Panc1 (cell line): ENCODE data around the gene PSMD4. TPM values are rescaled to one million over a fixed set of nuclear protein-coding genes. Genes with fewer than 3 reads are reported as not detected.

Source experiments
- ATAC-seq: fragments of 200-7000 bp; cut with Tn5 transposase; 2 replicates; pipeline ENCODE4 v1.9.1; 2020; ENCODE audit warnings: mild to moderate bottlenecking, moderate library complexity
- BruUV-seq: library from RNA; stranded (reverse); fragments of 400-500 nt; replicated peaks from 2 replicates; lab custom pipeline; 2021; lab: Mats Ljungman, UMichigan
- CTCF ChIA-PET: fragments of 300-600 bp; sonication (Branson Sonifier 250); formaldehyde crosslinking; loops from one replicate; lab custom pipeline; 2022; ENCODE audit warnings: antibody characterized with exemption; lab: Charles Lee
- POLR2A ChIA-PET: fragments of 300-600 bp; sonication (Branson Sonifier 250); formaldehyde crosslinking; loops from one replicate; lab custom pipeline; 2022; ENCODE audit warnings: antibody characterized with exemption; lab: Charles Lee
- DNase-seq: peaks from one replicate; pipeline ENCODE4 v3.0.0-alpha.2; 2010; ENCODE audit warnings: low read depth, low spot score
- H3K27ac ChIP-seq: 2 replicates; pipeline ENCODE4 v1.5.1; 2011; ENCODE audit warnings: mild to moderate bottlenecking, low read length, inconsistent platforms
- H3K27me3 ChIP-seq: fragments of 200-500 bp; sonication (Bioruptor generic); 2 replicates; pipeline ENCODE4 v1.6.0; 2014; ENCODE audit warnings: low read length, inconsistent platforms; ENCODE audit not compliant: control insufficient read depth, insufficient read depth
- H3K36me3 ChIP-seq: fragments of 200-500 bp; sonication (Bioruptor generic); 2 replicates; pipeline ENCODE4 v1.5.1; 2014; ENCODE audit warnings: inconsistent platforms, mild to moderate bottlenecking, low read length, moderate library complexity; ENCODE audit not compliant: control insufficient read depth, insufficient read depth
- H3K4me1 ChIP-seq: 2 replicates; pipeline ENCODE4 v1.5.1; 2011; ENCODE audit warnings: inconsistent platforms, mild to moderate bottlenecking, low read length, moderate library complexity; ENCODE audit not compliant: control insufficient read depth, insufficient read depth
- H3K4me3 ChIP-seq, 2 experiments: 2 replicates each; pipeline ENCODE4 v1.5.1; 2011 to 2012; ENCODE audit warnings: low read depth in 2 of 2, low read length in 2 of 2, mild to moderate bottlenecking in 2 of 2, inconsistent platforms in 1 of 2, moderate library complexity in 1 of 2
- H3K9me3 ChIP-seq: fragments of 200-500 bp; sonication (Bioruptor generic); 2 replicates; pipeline ENCODE4 v1.5.1; 2014; ENCODE audit warnings: low read depth, mild to moderate bottlenecking, inconsistent platforms, low read length, moderate library complexity; ENCODE audit not compliant: control insufficient read depth, insufficient read depth
- POLR2AphosphoS5 ChIP-seq: IDR thresholded peaks from 2 replicates; pipeline ENCODE4 v1.6.1; 2012; ENCODE audit warnings: mild to moderate bottlenecking, low read depth, low read length, moderate library complexity
- SIN3A ChIP-seq: IDR thresholded peaks from 2 replicates; pipeline ENCODE4 v1.6.1; 2012; ENCODE audit warnings: low read depth, mild to moderate bottlenecking, low read length, moderate library complexity, borderline replicate concordance; ENCODE audit not compliant: insufficient read depth
- TCF7L2 ChIP-seq: IDR thresholded peaks from 2 replicates; pipeline ENCODE4 v1.6.1; 2011; ENCODE audit warnings: mild to moderate bottlenecking, low read depth, low read length, inconsistent platforms
- in situ Hi-C: cut with HindIII; loops from 2 replicates; pipeline ENCODE4 v1.10.0; 2016; ENCODE audit warnings: low sequenced_read_pairs, low pct_unique_long_range_greater_than_20kb
- intact Hi-C: fragments of 100-400 bp; cut with micrococcal nuclease; formaldehyde crosslinking; loops from one replicate; pipeline ENCODE4 v1.10.0; 2022; ENCODE audit not compliant: unreplicated experiment
- total RNA-seq: library from RNA; stranded (reverse); gene quantifications from one replicate; pipeline ENCODE4 v1.2.1, GENCODE V29; 2021; ENCODE audit not compliant: unreplicated experiment
- TF ChIP-seq, protein P1 (sequence below), 2 experiments: IDR thresholded peaks; 2 replicates each; pipeline ENCODE4 v1.6.1; 2011 to 2012; ENCODE audit warnings: low read depth in 2 of 2, control low read depth in 1 of 2, low read length in 1 of 2, mild to moderate bottlenecking in 1 of 2, moderate library complexity in 1 of 2; ENCODE audit not compliant: insufficient read depth in 1 of 2
- TF ChIP-seq, protein P2 (sequence below): fragments of 450-650 bp; IDR thresholded peaks from 2 replicates; pipeline ENCODE4 v1.5.1; 2017; ENCODE audit warnings: mild to moderate bottlenecking

PSMD4 gene
- total RNA-seq, 1 experiment from 2014 or later, result 256 TPM

GRCh38 chr1:151312411-151312810, 57.9 kb downstream of the PSMD4 start:
- Histone ChIP-seq H3K36me3 (peaks cover 3% of the 10 kb centered on the region; the same call in 1 of the 2 replicates), H3K4me1 (peaks cover 16% of the 10 kb centered on the region), H3K27me3 (no peaks in the 10 kb centered on the region), H3K9me3 (no peaks in the 10 kb centered on the region), H3K4me3 (no peak overlapping the region), H3K27ac (peak overlapping the region; percentile 71)
- BruUV-seq, result no TSS peak
- no peak for ATAC-seq
- no peak for DNase-seq
- intact Hi-C loops, result no loop called here
- in situ Hi-C loops, result no loop called here
- ChIA-PET CTCF (no interaction called here), POLR2A (no interaction called here)
- TF ChIP-seq, protein P1, sequence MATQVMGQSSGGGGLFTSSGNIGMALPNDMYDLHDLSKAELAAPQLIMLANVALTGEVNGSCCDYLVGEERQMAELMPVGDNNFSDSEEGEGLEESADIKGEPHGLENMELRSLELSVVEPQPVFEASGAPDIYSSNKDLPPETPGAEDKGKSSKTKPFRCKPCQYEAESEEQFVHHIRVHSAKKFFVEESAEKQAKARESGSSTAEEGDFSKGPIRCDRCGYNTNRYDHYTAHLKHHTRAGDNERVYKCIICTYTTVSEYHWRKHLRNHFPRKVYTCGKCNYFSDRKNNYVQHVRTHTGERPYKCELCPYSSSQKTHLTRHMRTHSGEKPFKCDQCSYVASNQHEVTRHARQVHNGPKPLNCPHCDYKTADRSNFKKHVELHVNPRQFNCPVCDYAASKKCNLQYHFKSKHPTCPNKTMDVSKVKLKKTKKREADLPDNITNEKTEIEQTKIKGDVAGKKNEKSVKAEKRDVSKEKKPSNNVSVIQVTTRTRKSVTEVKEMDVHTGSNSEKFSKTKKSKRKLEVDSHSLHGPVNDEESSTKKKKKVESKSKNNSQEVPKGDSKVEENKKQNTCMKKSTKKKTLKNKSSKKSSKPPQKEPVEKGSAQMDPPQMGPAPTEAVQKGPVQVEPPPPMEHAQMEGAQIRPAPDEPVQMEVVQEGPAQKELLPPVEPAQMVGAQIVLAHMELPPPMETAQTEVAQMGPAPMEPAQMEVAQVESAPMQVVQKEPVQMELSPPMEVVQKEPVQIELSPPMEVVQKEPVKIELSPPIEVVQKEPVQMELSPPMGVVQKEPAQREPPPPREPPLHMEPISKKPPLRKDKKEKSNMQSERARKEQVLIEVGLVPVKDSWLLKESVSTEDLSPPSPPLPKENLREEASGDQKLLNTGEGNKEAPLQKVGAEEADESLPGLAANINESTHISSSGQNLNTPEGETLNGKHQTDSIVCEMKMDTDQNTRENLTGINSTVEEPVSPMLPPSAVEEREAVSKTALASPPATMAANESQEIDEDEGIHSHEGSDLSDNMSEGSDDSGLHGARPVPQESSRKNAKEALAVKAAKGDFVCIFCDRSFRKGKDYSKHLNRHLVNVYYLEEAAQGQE (IDR thresholded peaks at IDR 0.05; ENCODE audit: insufficient read depth in 1 of 2, low read depth in 2 of 2, low read length in 1 of 2), result no peak
- TF ChIP-seq SIN3A (no peak), POLR2AphosphoS5 (no peak), TCF7L2 (no peak)
- TF ChIP-seq, protein P2, sequence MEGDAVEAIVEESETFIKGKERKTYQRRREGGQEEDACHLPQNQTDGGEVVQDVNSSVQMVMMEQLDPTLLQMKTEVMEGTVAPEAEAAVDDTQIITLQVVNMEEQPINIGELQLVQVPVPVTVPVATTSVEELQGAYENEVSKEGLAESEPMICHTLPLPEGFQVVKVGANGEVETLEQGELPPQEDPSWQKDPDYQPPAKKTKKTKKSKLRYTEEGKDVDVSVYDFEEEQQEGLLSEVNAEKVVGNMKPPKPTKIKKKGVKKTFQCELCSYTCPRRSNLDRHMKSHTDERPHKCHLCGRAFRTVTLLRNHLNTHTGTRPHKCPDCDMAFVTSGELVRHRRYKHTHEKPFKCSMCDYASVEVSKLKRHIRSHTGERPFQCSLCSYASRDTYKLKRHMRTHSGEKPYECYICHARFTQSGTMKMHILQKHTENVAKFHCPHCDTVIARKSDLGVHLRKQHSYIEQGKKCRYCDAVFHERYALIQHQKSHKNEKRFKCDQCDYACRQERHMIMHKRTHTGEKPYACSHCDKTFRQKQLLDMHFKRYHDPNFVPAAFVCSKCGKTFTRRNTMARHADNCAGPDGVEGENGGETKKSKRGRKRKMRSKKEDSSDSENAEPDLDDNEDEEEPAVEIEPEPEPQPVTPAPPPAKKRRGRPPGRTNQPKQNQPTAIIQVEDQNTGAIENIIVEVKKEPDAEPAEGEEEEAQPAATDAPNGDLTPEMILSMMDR, result no peak

GRCh38 chr1:151312826-151313225, 58.3 kb downstream of the PSMD4 start:
- no peaks in the 10 kb centered on the region for H3K27me3 ChIP-seq
- peaks cover 3% of the 10 kb centered on the region; the same call in 1 of the 2 replicates for H3K36me3 ChIP-seq
- ChIA-PET POLR2A (interaction anchor here (0.6 kb wide), 1 partner anchor 222 kb away, joined by 6 read pairs; no protein-coding TSS in a partner anchor), CTCF (no interaction called here)
- peaks cover 16% of the 10 kb centered on the region for H3K4me1 ChIP-seq
- no TSS peak for BruUV-seq
- TF ChIP-seq, protein P2, result no peak
- TF ChIP-seq, protein P1 (IDR thresholded peaks at IDR 0.05; ENCODE audit: insufficient read depth in 1 of 2, low read depth in 2 of 2, low read length in 1 of 2), result no peak
- in situ Hi-C loops, result no loop called here
- DNase-seq (no peak), ATAC-seq (no peak)
- no peak overlapping the region for H3K4me3 ChIP-seq
- H3K9me3 ChIP-seq, result no peaks in the 10 kb centered on the region
- H3K27ac ChIP-seq, result no peak overlapping the region
- intact Hi-C loops, result no loop called here
